ENCODE measurements around the gene ACOT8. TPM values are rescaled to one million over a fixed set of nuclear protein-coding genes. Genes with fewer than 3 reads are reported as not detected.

Gene ACOT8
- total and polyA plus RNA-seq, 10 of the 15 experiments (the other 5 are each of a cell fraction or from before 2014, with no cell fraction given) = 5.1 to 47.9 (median 31.8) TPM

DNA sequence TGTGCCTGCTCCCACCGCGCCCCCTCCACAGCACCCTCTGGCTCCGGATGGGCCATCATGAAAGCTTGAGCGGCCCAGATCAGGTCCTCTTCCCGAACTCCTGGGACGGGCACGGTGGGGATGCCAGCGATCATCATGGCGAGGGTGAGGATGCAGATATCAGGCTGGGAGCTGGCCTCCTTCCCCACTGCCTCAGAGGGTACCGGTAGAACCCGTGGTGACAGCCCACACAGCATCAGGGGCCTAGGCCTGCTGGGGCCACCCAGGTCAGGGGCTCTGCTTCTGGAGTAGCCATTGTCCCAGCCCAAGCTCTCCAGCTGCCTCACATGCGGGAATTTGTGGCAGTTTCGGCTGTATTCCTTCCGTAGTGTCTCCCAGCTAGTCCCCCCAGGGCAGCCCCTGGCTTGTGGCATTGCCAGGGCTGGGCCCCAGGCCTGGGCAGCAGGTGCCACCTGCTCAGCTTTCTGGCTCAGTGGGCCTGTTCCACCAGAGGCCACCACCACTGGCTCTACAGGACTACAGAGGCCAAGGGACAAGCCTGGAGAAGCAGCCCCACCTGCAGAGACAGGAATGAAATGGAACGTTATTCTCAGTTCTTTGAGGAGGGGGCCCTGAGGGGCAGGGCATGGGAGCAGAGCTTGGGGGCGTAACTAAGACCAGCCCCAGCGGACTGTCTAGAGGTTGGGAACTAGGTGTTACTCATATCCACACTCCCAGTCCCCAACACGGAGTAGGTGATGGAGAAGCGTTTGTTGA is 29.6 kb upstream of the ACOT8 start:
- Histone ChIP-seq H3K4me1 (ENCODE audit: control insufficient read depth, insufficient read depth, low read length) (peaks cover 20% of the 10 kb centered on the region), H3K27me3 (replicated peaks in 1 of 2; ENCODE audit: control insufficient read depth in 2 of 2, insufficient read depth in 2 of 2, low read length in 1 of 2) (no peaks in the 10 kb centered on the region), H3K27ac (ENCODE audit: control insufficient read depth, insufficient read depth) (no peak overlapping the region), H3K36me3 (ENCODE audit: control insufficient read depth in 2 of 2, insufficient read depth in 2 of 2, low read length in 1 of 2) (peaks cover 5 to 11% of the 10 kb centered on the region in 2 experiments; a peak in 2 of 4 replicates), H2AFZ (ENCODE audit: control insufficient read depth, low read depth, low read length) (no peak overlapping the region), H4K20me1 (ENCODE audit: control insufficient read depth, insufficient read depth) (no peaks in the 10 kb centered on the region), H3K9me3 (replicated peaks; ENCODE audit: control insufficient read depth, insufficient read depth, low read length) (no peaks in the 10 kb centered on the region), H3K4me2 (ENCODE audit: control insufficient read depth, insufficient read depth) (no peak overlapping the region), H3K9ac (ENCODE audit: control insufficient read depth, insufficient read depth, low read length) (no peak overlapping the region), H3K4me3 (no peak overlapping the region), H3K79me2 (ENCODE audit: control insufficient read depth, insufficient read depth, low read length) (peaks cover 13% of the 10 kb centered on the region)
- no TSS peak for BruUV-seq (replicated peaks)
- ATAC-seq (no peak), DNase-seq (ENCODE audit: low read depth, low spot score) (no peak), FAIRE-seq (no peak)
- ChIA-PET POLR2A (interaction anchor here (0.8 kb wide), 1 partner anchor 84 kb away, joined by 3 read pairs; no protein-coding TSS in a partner anchor), CTCF (interaction anchor here (1.0 kb wide), 1 partner anchor 83 kb away, joined by 4 read pairs; no protein-coding TSS in a partner anchor), RAD21 (ENCODE audit: unreplicated experiment) (no interaction called here), SMC1A (ENCODE audit: uncharacterized antibody, unreplicated experiment) (no interaction called here)
- intact Hi-C loops (cut with micrococcal nuclease; ENCODE audit: unreplicated experiment) = no loop called here
- in situ Hi-C loops (cut with MboI) = no loop called here
- 96% methylated on average over 19 of the region's 19 CpGs for WGBS (ENCODE audit: insufficient coverage, insufficient replicate concordance, low lambda C conversion rate, missing lambda C conversion rate)
- TF ChIP-seq SUPT20H (IDR thresholded peaks at IDR 0.05; ENCODE audit: borderline replicate concordance, control insufficient read depth, low read depth, low read length) = no peak
- peak; percentile 46 for TF ChIP-seq POLR2A (IDR thresholded peaks at IDR 0.05; ENCODE audit: low read depth, low read length)
- no peak for TF ChIP-seq BRCA1 (IDR thresholded peaks at IDR 0.05; ENCODE audit: low read depth, low read length)

DNA sequence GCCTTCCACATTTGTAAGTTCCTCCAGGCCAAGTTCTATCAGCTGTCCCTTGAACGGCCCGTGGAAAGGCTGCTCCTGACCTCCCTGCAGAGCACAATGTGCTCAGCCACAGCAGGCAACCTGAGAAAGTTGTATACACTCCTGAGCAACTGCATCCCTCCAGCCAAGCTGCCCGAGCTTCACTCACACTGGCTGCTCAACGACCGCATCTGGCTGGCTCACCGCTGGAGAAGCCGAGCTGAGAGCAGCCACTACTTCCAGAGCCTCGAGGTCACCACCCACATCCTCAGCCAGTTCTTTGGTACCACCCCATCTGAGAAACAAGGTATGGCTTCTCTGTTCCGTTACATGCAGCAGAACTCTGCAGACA is 25.9 kb upstream of the ACOT8 start:
- H3K4me3 ChIP-seq = no peak overlapping the region
- WGBS (ENCODE audit: insufficient coverage, insufficient replicate concordance, low lambda C conversion rate, missing lambda C conversion rate) = 94% methylated on average over 9 of the region's 9 CpGs
- CTCF ChIA-PET = interaction anchor here (1.0 to 3.2 kb wide), 2 partner anchors 78 to 84 kb away, joined by 3 to 17 read pairs; no protein-coding TSS in a partner anchor
- RAD21 ChIA-PET (ENCODE audit: unreplicated experiment) = interaction anchor here (1.3 kb wide), 1 partner anchor 84 kb away, joined by 3 read pairs; no protein-coding TSS in a partner anchor
- H3K4me1 ChIP-seq (ENCODE audit: control insufficient read depth, insufficient read depth, low read length) = peaks cover 12% of the 10 kb centered on the region
- peaks cover 5 to 11% of the 10 kb centered on the region in 2 experiments; a peak in 2 of 4 replicates for H3K36me3 ChIP-seq (ENCODE audit: control insufficient read depth in 2 of 2, insufficient read depth in 2 of 2, low read length in 1 of 2)
- H3K4me2 ChIP-seq (ENCODE audit: control insufficient read depth, insufficient read depth) = no peak overlapping the region
- FAIRE-seq (no peak), ATAC-seq (no peak), DNase-seq (ENCODE audit: low read depth, low spot score) (no peak)
- no TSS peak for BruUV-seq (replicated peaks)
- in situ Hi-C loops (cut with MboI) (no loop called here), intact Hi-C loops (cut with micrococcal nuclease; ENCODE audit: unreplicated experiment) (no loop called here)
- POLR2A ChIA-PET = interaction anchor here (1.1 kb wide), 1 partner anchor 10 kb away, joined by 3 read pairs; no protein-coding TSS in a partner anchor
- H3K79me2 ChIP-seq (ENCODE audit: control insufficient read depth, insufficient read depth, low read length) = peaks cover 15% of the 10 kb centered on the region
- no peak overlapping the region for H3K27ac ChIP-seq (ENCODE audit: control insufficient read depth, insufficient read depth)
- TF ChIP-seq RAD51 (IDR thresholded peaks at IDR 0.05) = no peak
- TF ChIP-seq CHD4 (IDR thresholded peaks at IDR 0.05) = no peak
- TF ChIP-seq CREM (IDR thresholded peaks at IDR 0.05; ENCODE audit: low read depth) = no peak
- no peak for TF ChIP-seq JUND (IDR thresholded peaks at IDR 0.05; ENCODE audit: low read depth, low read length)
- TF ChIP-seq, protein P1, sequence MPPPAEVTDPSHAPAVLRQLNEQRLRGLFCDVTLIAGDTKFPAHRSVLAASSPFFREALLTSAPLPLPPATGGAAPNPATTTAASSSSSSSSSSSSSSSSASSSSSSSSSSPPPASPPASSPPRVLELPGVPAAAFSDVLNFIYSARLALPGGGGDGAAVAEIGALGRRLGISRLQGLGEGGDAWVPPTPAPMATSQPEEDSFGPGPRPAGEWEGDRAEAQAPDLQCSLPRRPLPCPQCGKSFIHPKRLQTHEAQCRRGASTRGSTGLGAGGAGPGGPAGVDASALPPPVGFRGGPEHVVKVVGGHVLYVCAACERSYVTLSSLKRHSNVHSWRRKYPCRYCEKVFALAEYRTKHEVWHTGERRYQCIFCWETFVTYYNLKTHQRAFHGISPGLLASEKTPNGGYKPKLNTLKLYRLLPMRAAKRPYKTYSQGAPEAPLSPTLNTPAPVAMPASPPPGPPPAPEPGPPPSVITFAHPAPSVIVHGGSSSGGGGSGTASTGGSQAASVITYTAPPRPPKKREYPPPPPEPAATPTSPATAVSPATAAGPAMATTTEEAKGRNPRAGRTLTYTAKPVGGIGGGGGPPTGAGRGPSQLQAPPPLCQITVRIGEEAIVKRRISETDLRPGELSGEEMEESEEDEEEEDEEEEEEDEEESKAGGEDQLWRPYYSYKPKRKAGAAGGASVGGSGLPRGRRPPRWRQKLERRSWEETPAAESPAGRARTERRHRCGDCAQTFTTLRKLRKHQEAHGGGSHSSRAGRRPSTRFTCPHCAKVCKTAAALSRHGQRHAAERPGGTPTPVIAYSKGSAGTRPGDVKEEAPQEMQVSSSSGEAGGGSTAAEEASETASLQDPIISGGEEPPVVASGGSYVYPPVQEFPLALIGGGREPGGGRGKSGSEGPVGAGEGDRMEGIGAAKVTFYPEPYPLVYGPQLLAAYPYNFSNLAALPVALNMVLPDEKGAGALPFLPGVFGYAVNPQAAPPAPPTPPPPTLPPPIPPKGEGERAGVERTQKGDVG (CRISPR knock-in tag; IDR thresholded peaks at IDR 0.05) = no peak
- TF ChIP-seq POU2F2 (IDR thresholded peaks at IDR 0.05; ENCODE audit: borderline replicate concordance, low read depth, low read length) = no peak
- TF ChIP-seq BHLHE40 (IDR thresholded peaks at IDR 0.05; ENCODE audit: borderline replicate concordance in 1 of 2, low read depth in 2 of 2, low read length in 1 of 2) = no peak
- no peak overlapping the region for H3K9ac ChIP-seq (ENCODE audit: control insufficient read depth, insufficient read depth, low read length)
- no peak overlapping the region for H2AFZ ChIP-seq (ENCODE audit: control insufficient read depth, low read depth, low read length)
- no peaks in the 10 kb centered on the region for H4K20me1 ChIP-seq (ENCODE audit: control insufficient read depth, insufficient read depth)
- no peaks in the 10 kb centered on the region for H3K9me3 ChIP-seq (replicated peaks; ENCODE audit: control insufficient read depth, insufficient read depth, low read length)
- no peaks in the 10 kb centered on the region for H3K27me3 ChIP-seq (replicated peaks in 1 of 2; ENCODE audit: control insufficient read depth in 2 of 2, insufficient read depth in 2 of 2, low read length in 1 of 2)
- SMC1A ChIA-PET (ENCODE audit: uncharacterized antibody, unreplicated experiment) = interaction anchor here (0.7 to 1.6 kb wide), 2 partner anchors 11 to 41 kb away, joined by 3 to 4 read pairs; no protein-coding TSS in a partner anchor

Measured in GM12878 (cell line).